DMS79 treated with DMSO at 0.1 percent for 48 hours (cell line): Measurements from ENCODE around the gene SPATA3.
A peak's percentile ranks its signal among the peaks of the same experiment; 100 is the strongest.

Source experiments
- DNase-seq: peaks from one replicate; lab custom pipeline; 2025; lab: John Stamatoyannopoulos, UW

SPATA3 gene

GRCh38 chr2:231050018-231050901 lies 54.3 kb downstream of the SPATA3 start:
- DNase-seq: no peak

- no peak for DNase-seq
Measured at GRCh38 chr2:231051116-231051515, 55.2 kb downstream of the SPATA3 start.

- peak; percentile 79 for DNase-seq
Measured at GRCh38 chr2:231052494-231053451, 56.9 kb downstream of the SPATA3 start.

GRCh38 chr2:231053846-231054245 lies 57.9 kb downstream of the SPATA3 start:
- DNase-seq: no peak

GRCh38 chr2:231056453-231057416 lies 60.8 kb downstream of the SPATA3 start, which contains the start of gene PSMD1:
Gene PSMD1, plus strand, starts transcription at chr2:231056867. Its CDS starts 159 bp downstream, at chr2:231057026.
- peak; percentile 87 for DNase-seq

- no peak for DNase-seq
Measured at GRCh38 chr2:231057590-231057989, 61.7 kb downstream of the SPATA3 start.
